ENCODE measurements around the gene STK4. TPM values are rescaled to one million over a fixed set of nuclear protein-coding genes. Genes with fewer than 3 reads are reported as not detected.

Gene STK4
- total and polyA plus RNA-seq, 2 of the 4 experiments (the other 2 are of a cell fraction), result 10.2 to 22.2 TPM

DNA sequence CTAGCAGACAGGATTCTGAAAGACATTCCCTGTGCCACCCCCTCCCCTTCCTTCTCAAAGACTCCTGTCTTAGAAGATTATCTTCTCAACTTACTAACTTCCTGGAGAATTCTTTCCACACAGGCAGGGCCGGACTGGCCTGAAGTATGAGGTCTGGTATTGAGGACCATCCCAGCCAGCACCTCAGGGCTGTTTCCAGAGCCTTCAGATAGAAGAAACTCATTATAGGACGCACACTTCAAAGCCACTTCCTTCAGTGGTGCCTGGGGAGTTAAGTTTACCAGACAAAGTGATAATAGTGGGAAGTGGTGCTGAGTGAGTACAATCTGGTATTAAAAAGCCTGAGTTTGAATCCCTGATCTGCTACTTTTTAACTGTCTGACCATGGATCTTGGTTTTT, 119.0 kb downstream of the STK4 start:
- H2AK9ac ChIP-seq (replicated peaks; ENCODE audit: low read depth, low read length, poor library complexity), result no peak overlapping the region
- peaks cover 20% of the 10 kb centered on the region for H3K4me1 ChIP-seq (ENCODE audit: control insufficient read depth, insufficient read depth, low read length)
- H3K4ac ChIP-seq (ENCODE audit: low read depth, low read length), result no peak overlapping the region
- no peaks in the 10 kb centered on the region; the same call in 1 of the 2 replicates for H3K9me1 ChIP-seq (ENCODE audit: insufficient read depth, low read length)
- H3K79me1 ChIP-seq (ENCODE audit: low read depth in 1 of 2, low read length in 2 of 2), result no peaks in the 10 kb centered on the region; a peak in 1 of 4 replicates
- no peak overlapping the region for H3K56ac ChIP-seq (ENCODE audit: extremely low read depth, insufficient read depth, low read length)
- CTCF ChIA-PET, result no interaction called here
- H2BK5ac ChIP-seq (ENCODE audit: low read depth, low read length, poor library complexity, severe bottlenecking), result peak overlapping the region; percentile 10
- peak overlapping the region; percentile 28; the same call in 1 of the 2 replicates for H4K5ac ChIP-seq (ENCODE audit: low read depth, low read length)
- no peaks in the 10 kb centered on the region for H3K27me3 ChIP-seq (ENCODE audit: control insufficient read depth, insufficient read depth, low read length)
- TF ChIP-seq RAD21 (IDR thresholded peaks at IDR 0.05; ENCODE audit: low read length) (no peak), MAFK (IDR thresholded peaks at IDR 0.05; ENCODE audit: low read depth, low read length) (no peak), RCOR1 (IDR thresholded peaks at IDR 0.05; ENCODE audit: insufficient replicate concordance, low read length) (no peak), FOS (IDR thresholded peaks at IDR 0.05; ENCODE audit: low read depth, low read length) (no peak), POLR2A (IDR thresholded peaks at IDR 0.05; ENCODE audit: low read depth, low read length) (no peak), BHLHE40 (IDR thresholded peaks at IDR 0.05; ENCODE audit: low read depth, low read length) (no peak), MXI1 (IDR thresholded peaks at IDR 0.05; ENCODE audit: borderline replicate concordance, low read depth, low read length) (no peak), RFX5 (IDR thresholded peaks at IDR 0.05; ENCODE audit: low read depth, low read length) (no peak), CEBPB (IDR thresholded peaks at IDR 0.05; ENCODE audit: low read depth, low read length) (no peak)
- TF ChIP-seq, protein P1, sequence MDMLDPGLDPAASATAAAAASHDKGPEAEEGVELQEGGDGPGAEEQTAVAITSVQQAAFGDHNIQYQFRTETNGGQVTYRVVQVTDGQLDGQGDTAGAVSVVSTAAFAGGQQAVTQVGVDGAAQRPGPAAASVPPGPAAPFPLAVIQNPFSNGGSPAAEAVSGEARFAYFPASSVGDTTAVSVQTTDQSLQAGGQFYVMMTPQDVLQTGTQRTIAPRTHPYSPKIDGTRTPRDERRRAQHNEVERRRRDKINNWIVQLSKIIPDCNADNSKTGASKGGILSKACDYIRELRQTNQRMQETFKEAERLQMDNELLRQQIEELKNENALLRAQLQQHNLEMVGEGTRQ (IDR thresholded peaks at IDR 0.05; ENCODE audit: low read depth, low read length), result no peak
- TF ChIP-seq, protein P2, sequence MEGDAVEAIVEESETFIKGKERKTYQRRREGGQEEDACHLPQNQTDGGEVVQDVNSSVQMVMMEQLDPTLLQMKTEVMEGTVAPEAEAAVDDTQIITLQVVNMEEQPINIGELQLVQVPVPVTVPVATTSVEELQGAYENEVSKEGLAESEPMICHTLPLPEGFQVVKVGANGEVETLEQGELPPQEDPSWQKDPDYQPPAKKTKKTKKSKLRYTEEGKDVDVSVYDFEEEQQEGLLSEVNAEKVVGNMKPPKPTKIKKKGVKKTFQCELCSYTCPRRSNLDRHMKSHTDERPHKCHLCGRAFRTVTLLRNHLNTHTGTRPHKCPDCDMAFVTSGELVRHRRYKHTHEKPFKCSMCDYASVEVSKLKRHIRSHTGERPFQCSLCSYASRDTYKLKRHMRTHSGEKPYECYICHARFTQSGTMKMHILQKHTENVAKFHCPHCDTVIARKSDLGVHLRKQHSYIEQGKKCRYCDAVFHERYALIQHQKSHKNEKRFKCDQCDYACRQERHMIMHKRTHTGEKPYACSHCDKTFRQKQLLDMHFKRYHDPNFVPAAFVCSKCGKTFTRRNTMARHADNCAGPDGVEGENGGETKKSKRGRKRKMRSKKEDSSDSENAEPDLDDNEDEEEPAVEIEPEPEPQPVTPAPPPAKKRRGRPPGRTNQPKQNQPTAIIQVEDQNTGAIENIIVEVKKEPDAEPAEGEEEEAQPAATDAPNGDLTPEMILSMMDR (conservative IDR thresholded peaks at IDR 0.05; ENCODE audit: low read depth, low read length), result no peak
- no peak overlapping the region for H2AK5ac ChIP-seq (ENCODE audit: low read depth, low read length)
- no peak overlapping the region for H4K91ac ChIP-seq (ENCODE audit: insufficient read depth, low read depth, low read length)
- no peaks in the 10 kb centered on the region for H3K9me3 ChIP-seq (ENCODE audit: control insufficient read depth, insufficient read depth, low read length)
- no peak overlapping the region for H3K27ac ChIP-seq (ENCODE audit: insufficient read depth, low read length)
- intact Hi-C loops (cut with micrococcal nuclease), result loop anchor here (5.0 kb wide), 1 partner anchor 33 kb away; no protein-coding TSS in a partner anchor
- H3K4me3 ChIP-seq (ENCODE audit: insufficient read depth, low read depth, low read length), result no peak overlapping the region
- no peak overlapping the region for H2BK15ac ChIP-seq (ENCODE audit: low read depth, low read length)
- in situ Hi-C loops (cut with MboI; ENCODE audit: low sequenced_read_pairs), result loop anchor here (5.0 kb wide), 1 partner anchor 38 kb away; no protein-coding TSS in a partner anchor
- H3K9ac ChIP-seq (ENCODE audit: low read depth, low read length), result no peak overlapping the region
- H2AFZ ChIP-seq (replicated peaks; ENCODE audit: low read length, poor library complexity), result no peak overlapping the region
- DNase-seq (no peak), ATAC-seq (ENCODE audit: low read depth) (no peak)
- no peak overlapping the region; the same call in 1 of the 2 replicates for H3K18ac ChIP-seq (ENCODE audit: low read depth, low read length)
- H4K20me1 ChIP-seq (ENCODE audit: insufficient read depth, low read length), result no peaks in the 10 kb centered on the region
- no peak overlapping the region for H4K8ac ChIP-seq (ENCODE audit: low read depth in 2 of 2, low read length in 2 of 2)
- no peak overlapping the region for H3K4me2 ChIP-seq (ENCODE audit: low read depth, low read length)
- dilution Hi-C loops (cut with HindIII; ENCODE audit: low sequenced_read_pairs, unreplicated experiment), result no loop called here
- H3K36me3 ChIP-seq (ENCODE audit: control insufficient read depth, insufficient read depth, low read length), result 0 out of 2 replicates have a peak, but pooled peaks cover 1% of the 10 kb centered on the region
- POLR2A ChIA-PET (ENCODE audit: unreplicated experiment), result no interaction called here
- no peak overlapping the region for H3K23ac ChIP-seq (ENCODE audit: low read depth, low read length)
- no peak overlapping the region for H2BK120ac ChIP-seq (ENCODE audit: low read depth, low read length)
- BruUV-seq (replicated peaks), result no TSS peak
- WGBS, 2 experiments (ENCODE audit: extremely low coverage in 2 of 2, insufficient read length in 1 of 2), result no CpG with 5 or more reads among the region's 2 CpGs
- H3K14ac ChIP-seq (replicated peaks; ENCODE audit: low read depth, low read length), result no peak overlapping the region
- H2BK20ac ChIP-seq (ENCODE audit: low read depth, low read length), result no peak overlapping the region
